CD14-positive monocyte (primary cell): ENCODE measurements around the gene DSG3. TPM values are rescaled to one million over a fixed set of nuclear protein-coding genes. Genes with fewer than 3 reads are reported as not detected.
A peak's percentile ranks its signal among the peaks of the same experiment; 100 is the strongest.

Source experiments
- DNase-seq, 3 donors: peaks; one replicate each; pipeline ENCODE4 v3.0.0-alpha.2; 2011 to 2022
- H2AFZ ChIP-seq: 2 replicates; pipeline ENCODE4 v1.6.0; 2012; ENCODE audit warnings: mild to moderate bottlenecking, low read depth, low read length, inconsistent platforms; ENCODE audit not compliant: insufficient read depth, poor library complexity, severe bottlenecking
- H3K27ac ChIP-seq, 2 donors: 1 replicate in 1 of 2; 2 replicates in 1 of 2; pipeline ENCODE4 v1.5.1; 2012 to 2013; ENCODE audit warnings: low read length in 2 of 2, control low read depth in 1 of 2, inconsistent platforms in 1 of 2, low read depth in 1 of 2, mild to moderate bottlenecking in 1 of 2
- H3K27me3 ChIP-seq, 2 donors: one replicate each; pipeline versions ENCODE4 v1.6.0 to v1.6.1; 2011 to 2013; ENCODE audit warnings: low read length in 2 of 2; ENCODE audit not compliant: control insufficient read depth in 2 of 2, insufficient read depth in 2 of 2
- H3K36me3 ChIP-seq, 2 donors: replicated peaks in 1 of 2; 1 replicate in 1 of 2; 2 replicates in 1 of 2; pipeline versions ENCODE4 v1.5.1 to v1.6.1; 2012 to 2013; ENCODE audit warnings: low read length in 2 of 2, control low read depth in 1 of 2, inconsistent platforms in 1 of 2, mild to moderate bottlenecking in 1 of 2; ENCODE audit not compliant: insufficient read depth in 2 of 2, control insufficient read depth in 1 of 2
- H3K4me1 ChIP-seq, 2 donors: 1 replicate in 1 of 2; 2 replicates in 1 of 2; pipeline versions ENCODE4 v1.5.1 to v1.6.1; 2012 to 2013; ENCODE audit warnings: low read length in 2 of 2, control low read depth in 1 of 2, inconsistent platforms in 1 of 2, mild to moderate bottlenecking in 1 of 2, moderate library complexity in 1 of 2; ENCODE audit not compliant: insufficient read depth in 2 of 2, control insufficient read depth in 1 of 2
- H3K4me2 ChIP-seq: replicated peaks from 2 replicates; pipeline ENCODE3; 2012; ENCODE audit warnings: low read length, moderate library complexity, mild to moderate bottlenecking; ENCODE audit not compliant: poor library complexity, severe bottlenecking; ENCODE audit errors: extremely low read depth
- H3K4me3 ChIP-seq, 3 experiments: fragments of 200-600 bp in 1 of 3; sonication (generic) in 1 of 3; replicated peaks in 1 of 3; 1 replicate in 2 of 3; 2 replicates in 1 of 3; pipeline ENCODE4 v1.5.1; 2011 to 2013; ENCODE audit warnings: low read length in 3 of 3, mild to moderate bottlenecking in 3 of 3, control low read depth in 2 of 3, low read depth in 2 of 3, inconsistent platforms in 1 of 3, moderate library complexity in 1 of 3
- H3K79me2 ChIP-seq: 2 replicates; pipeline ENCODE4 v1.6.0; 2012; ENCODE audit warnings: mild to moderate bottlenecking, control low read depth, inconsistent platforms, low read length, moderate library complexity; ENCODE audit not compliant: insufficient read depth
- H3K9ac ChIP-seq: 2 replicates; pipeline ENCODE4 v1.6.0; 2017; ENCODE audit warnings: low read length, mild to moderate bottlenecking; ENCODE audit not compliant: insufficient read depth, poor library complexity, severe bottlenecking
- H3K9me3 ChIP-seq, 2 donors: replicated peaks in 1 of 2; 1 replicate in 1 of 2; 2 replicates in 1 of 2; pipeline versions ENCODE4 v1.5.1 to v1.6.1; 2012 to 2013; ENCODE audit warnings: low read length in 2 of 2, control low read depth in 1 of 2; ENCODE audit not compliant: control insufficient read depth in 1 of 2, insufficient read depth in 1 of 2
- H4K20me1 ChIP-seq: 2 replicates; pipeline ENCODE4 v1.6.0; 2012; ENCODE audit warnings: mild to moderate bottlenecking, low read length, control low read depth, moderate library complexity; ENCODE audit not compliant: insufficient read depth
- H3K27ac Mint-ChIP-seq, 7 donors: one replicate each; pipeline ENCODE4 v1.8.0; 2020; ENCODE audit warnings: mild to moderate bottlenecking in 7 of 7, mixed read lengths in 7 of 7, moderate library complexity in 6 of 7, inconsistent platforms in 2 of 7
- H3K27me3 Mint-ChIP-seq, 3 donors: one replicate each; pipeline ENCODE4 v1.8.0; 2021 to 2022; ENCODE audit warnings: low read depth in 3 of 3, mild to moderate bottlenecking in 3 of 3, mixed read lengths in 3 of 3, moderate library complexity in 3 of 3, inconsistent platforms in 1 of 3
- H3K36me3 Mint-ChIP-seq, 2 donors: one replicate each; pipeline ENCODE4 v1.8.0; 2020; ENCODE audit warnings: mixed read lengths in 2 of 2, inconsistent platforms in 1 of 2, mild to moderate bottlenecking in 1 of 2
- H3K4me1 Mint-ChIP-seq: one replicate; pipeline ENCODE4 v1.8.0; 2020; ENCODE audit warnings: mild to moderate bottlenecking, mixed read lengths
- H3K4me3 Mint-ChIP-seq, 2 donors: one replicate each; pipeline ENCODE4 v1.8.0; 2020; ENCODE audit warnings: mild to moderate bottlenecking in 2 of 2, mixed read lengths in 2 of 2, moderate library complexity in 1 of 2
- H3K9me3 Mint-ChIP-seq, 7 donors: one replicate each; pipeline ENCODE4 v1.8.0; 2020 to 2022; ENCODE audit warnings: mixed read lengths in 7 of 7, mild to moderate bottlenecking in 6 of 7, moderate library complexity in 6 of 7, inconsistent platforms in 2 of 7
- CTCF ChIP-seq: fragments of 200-600 bp; IDR thresholded peaks from one replicate; pipeline ENCODE4 v1.8.0; 2022; ENCODE audit warnings: antibody characterized with exemption, mild to moderate bottlenecking
- WGBS: methylation state at CpG from one replicate; pipeline ENCODE4 v1.1.5; 2013; ENCODE audit warnings: missing lambda C conversion rate; ENCODE audit not compliant: insufficient coverage; 5-methylcytosine and 5-hydroxymethylcytosine counted together
- intact Hi-C, 2 donors: fragments of 100-400 bp; cut with micrococcal nuclease; formaldehyde crosslinking; loops; one replicate each; pipeline versions ENCODE4 v1.15.0 to v1.15.1; 2023
- polyA plus RNA-seq, 3 donors: library from polyadenylated mRNA; depleted of rRNA in 1 of 3; unstranded in 2 of 3; stranded (reverse) in 1 of 3; fragments of 300-500 nt in 2 of 3; fragments of >200 nt in 1 of 3; fragmentation: Illumina TruSeq in 2 of 3; gene quantifications; 1 replicate in 2 of 3; 2 replicates in 1 of 3; pipeline ENCODE4 v1.2.3, GENCODE V29; 2012 to 2021

The DSG3 gene
- polyA plus RNA-seq, 3 donors, result not detected

DNA sequence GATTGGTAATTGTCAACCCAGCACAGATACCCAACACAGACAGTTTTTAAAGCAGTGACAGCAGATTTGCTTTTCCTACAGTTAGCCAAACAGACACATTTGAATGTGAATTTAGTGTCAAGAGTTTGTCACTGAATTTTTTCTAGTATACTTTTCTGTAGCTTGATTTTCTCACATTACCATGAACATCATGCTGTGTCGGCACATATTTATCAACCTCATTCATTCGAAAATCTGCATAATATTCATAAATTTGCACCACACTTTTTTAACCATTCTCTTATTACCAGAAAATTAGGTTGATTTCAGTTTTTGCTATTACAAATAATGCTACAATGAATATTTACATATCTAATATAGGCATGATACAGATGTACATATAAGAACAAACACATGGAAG lies 27.0 kb upstream of the DSG3 start:
- Histone ChIP-seq H3K4me3 (no peak overlapping the region), H3K4me1 (no peaks in the 10 kb centered on the region), H3K4me2 (no peak overlapping the region), H3K9ac (no peak overlapping the region), H3K27me3 (no peaks in the 10 kb centered on the region), H3K36me3 (no peaks in the 10 kb centered on the region), H3K27ac (no peak overlapping the region), H3K79me2 (no peaks in the 10 kb centered on the region), H4K20me1 (no peaks in the 10 kb centered on the region), H2AFZ (no peak overlapping the region), H3K9me3 (no peaks in the 10 kb centered on the region)
- Mint-ChIP-seq H3K9me3 (peaks cover 0 to 4% (median 0%) of the 10 kb centered on the region in 7 donors), H3K4me3 (no peak overlapping the region), H3K4me1 (no peaks in the 10 kb centered on the region), H3K36me3 (no peaks in the 10 kb centered on the region), H3K27me3 (peaks cover 0 to 2% (median 0%) of the 10 kb centered on the region in 3 donors), H3K27ac (no peak overlapping the region)
- no peak for TF ChIP-seq CTCF
- intact Hi-C loops, result no loop called here
- no CpG with 5 or more reads among the region's 2 CpGs for WGBS
- no peak for DNase-seq

- no peaks in the 10 kb centered on the region for H4K20me1 ChIP-seq
- H3K4me1 ChIP-seq, result no peaks in the 10 kb centered on the region
- peaks cover 0 to 2% (median 0%) of the 10 kb centered on the region in 7 donors for H3K9me3 Mint-ChIP-seq
- TF ChIP-seq CTCF, result peak; percentile 68
- no peak overlapping the region for H3K27ac ChIP-seq
- peak in 1 of 3 donors; percentile 5 for DNase-seq
- H3K4me3 ChIP-seq, result no peak overlapping the region
- H3K27ac Mint-ChIP-seq, result no peak overlapping the region
- no peak overlapping the region for H2AFZ ChIP-seq
- H3K27me3 Mint-ChIP-seq, result peaks cover 0 to 2% (median 0%) of the 10 kb centered on the region in 3 donors
- no peaks in the 10 kb centered on the region for H3K36me3 ChIP-seq
- H3K4me1 Mint-ChIP-seq, result no peaks in the 10 kb centered on the region
- no CpG with 5 or more reads among the region's 7 CpGs for WGBS
- no peak overlapping the region for H3K9ac ChIP-seq
- H3K9me3 ChIP-seq, result no peaks in the 10 kb centered on the region
- no peaks in the 10 kb centered on the region for H3K36me3 Mint-ChIP-seq
- no peaks in the 10 kb centered on the region for H3K79me2 ChIP-seq
- H3K27me3 ChIP-seq, result no peaks in the 10 kb centered on the region
- intact Hi-C loops, result no loop called here
- no peak overlapping the region for H3K4me2 ChIP-seq
- H3K4me3 Mint-ChIP-seq, result no peak overlapping the region
Measured at GRCh38 chr18:31424383-31424988, 23.1 kb upstream of the DSG3 start.
